Chondrocyte (in vitro differentiated cells): ENCODE results near the gene ATXN7. TPM values are rescaled to one million over a fixed set of nuclear protein-coding genes. Genes with fewer than 3 reads are reported as not detected.

ENCODE experiments used
- DNase-seq: peaks from one replicate; pipeline ENCODE4 v3.0.0; 2021; ENCODE audit warnings: mixed read lengths, low spot score
- H3K27ac Mint-ChIP-seq: one replicate; pipeline ENCODE4 v1.8.0; 2021; ENCODE audit warnings: mild to moderate bottlenecking, moderate library complexity, mixed read lengths; ENCODE audit not compliant: unreplicated experiment
- H3K27me3 Mint-ChIP-seq: 2 replicates; pipeline ENCODE4 v1.8.0; 2021; ENCODE audit warnings: low read depth, mixed read lengths
- H3K36me3 Mint-ChIP-seq: 2 replicates; pipeline ENCODE4 v1.8.0; 2021; ENCODE audit warnings: low read depth, mixed read lengths
- H3K4me1 Mint-ChIP-seq: 2 replicates; pipeline ENCODE4 v1.8.0; 2021; ENCODE audit warnings: low read depth, mild to moderate bottlenecking, mixed read lengths
- H3K4me3 Mint-ChIP-seq: one replicate; pipeline ENCODE4 v1.8.0; 2021; ENCODE audit warnings: mild to moderate bottlenecking, moderate library complexity, mixed read lengths; ENCODE audit not compliant: unreplicated experiment
- H3K9me3 Mint-ChIP-seq: 2 replicates; pipeline ENCODE4 v1.8.0; 2021; ENCODE audit warnings: low read depth, mixed read lengths
- CTCF ChIP-seq: fragments of 200-600 bp; sonication (generic); IDR thresholded peaks from 2 replicates; pipeline ENCODE4 v1.5.0; 2021; ENCODE audit warnings: antibody characterized with exemption, mild to moderate bottlenecking, moderate library complexity
- total RNA-seq: library from RNA; stranded (reverse); gene quantifications from 3 replicates; pipeline ENCODE4 v1.2.1, GENCODE V29; 2021

Gene ATXN7
- total RNA-seq, 1 donor from 2014 or later: 19.1 TPM

GRCh38 chr3:63990733-63991132, 127.1 kb downstream of the ATXN7 start:
- no peak for DNase-seq
- TF ChIP-seq CTCF: no peak
- Mint-ChIP-seq H3K4me1 (peaks cover 8% of the 10 kb centered on the region), H3K27ac (no peak overlapping the region), H3K27me3 (no peaks in the 10 kb centered on the region), H3K36me3 (peaks cover 27% of the 10 kb centered on the region), H3K9me3 (no peaks in the 10 kb centered on the region), H3K4me3 (no peak overlapping the region)

GRCh38 chr3:63991666-63992065, 128.0 kb downstream of the ATXN7 start:
- no peak for TF ChIP-seq CTCF
- Mint-ChIP-seq H3K4me1 (peaks cover 2% of the 10 kb centered on the region), H3K4me3 (no peak overlapping the region), H3K27me3 (no peaks in the 10 kb centered on the region), H3K36me3 (peaks cover 35% of the 10 kb centered on the region), H3K27ac (no peak overlapping the region), H3K9me3 (no peaks in the 10 kb centered on the region)
- DNase-seq: no peak

- H3K9me3 Mint-ChIP-seq: no peaks in the 10 kb centered on the region
- peaks cover 2% of the 10 kb centered on the region for H3K4me1 Mint-ChIP-seq
- H3K4me3 Mint-ChIP-seq: no peak overlapping the region
- H3K27ac Mint-ChIP-seq: no peak overlapping the region
- TF ChIP-seq CTCF: no peak
- DNase-seq: no peak
- H3K36me3 Mint-ChIP-seq: peaks cover 38% of the 10 kb centered on the region
- H3K27me3 Mint-ChIP-seq: no peaks in the 10 kb centered on the region
Measured at GRCh38 chr3:63992516-63993209, 129.0 kb downstream of the ATXN7 start.

- no peaks in the 10 kb centered on the region for H3K27me3 Mint-ChIP-seq
- H3K27ac Mint-ChIP-seq: peak overlapping the region; percentile 42
- no peak overlapping the region for H3K4me3 Mint-ChIP-seq
- peaks cover 34% of the 10 kb centered on the region for H3K36me3 Mint-ChIP-seq
- H3K4me1 Mint-ChIP-seq: peaks cover 2% of the 10 kb centered on the region
- no peak for DNase-seq
- peak; percentile 93 for TF ChIP-seq CTCF
- no peaks in the 10 kb centered on the region for H3K9me3 Mint-ChIP-seq
Measured at GRCh38 chr3:63993653-63994079, 130.0 kb downstream of the ATXN7 start.

GRCh38 chr3:63995086-63995485, 131.4 kb downstream of the ATXN7 start:
- Mint-ChIP-seq H3K27me3 (no peaks in the 10 kb centered on the region), H3K36me3 (peaks cover 35% of the 10 kb centered on the region), H3K9me3 (no peaks in the 10 kb centered on the region), H3K4me1 (peaks cover 12% of the 10 kb centered on the region), H3K4me3 (no peak overlapping the region), H3K27ac (no peak overlapping the region)
- no peak for TF ChIP-seq CTCF
- no peak for DNase-seq
